Fibroblast of lung (primary cell): ENCODE data around the gene APOBEC3A. TPM values are rescaled to one million over a fixed set of nuclear protein-coding genes. Genes with fewer than 3 reads are reported as not detected.

Experiments
- DNase-seq, 2 donors: peaks; one replicate each; pipeline versions ENCODE4 v3.0.0 to v3.0.0-alpha.2; 2010; ENCODE audit warnings: low read depth in 2 of 2
- H2AFZ ChIP-seq: 2 replicates; pipeline ENCODE4 v1.5.1; 2012; ENCODE audit warnings: low read length, control low read depth, inconsistent platforms
- H3K27ac ChIP-seq: 2 replicates; pipeline ENCODE4 v1.5.1; 2011; ENCODE audit warnings: low read length, control low read depth; ENCODE audit not compliant: insufficient read depth
- H3K27me3 ChIP-seq: 2 replicates; pipeline ENCODE4 v1.5.1; 2011; ENCODE audit warnings: mild to moderate bottlenecking, low read length; ENCODE audit not compliant: control insufficient read depth, insufficient read depth
- H3K36me3 ChIP-seq: 2 replicates; pipeline ENCODE4 v1.5.1; 2011; ENCODE audit warnings: low read length; ENCODE audit not compliant: control insufficient read depth, insufficient read depth
- H3K4me1 ChIP-seq: 2 replicates; pipeline ENCODE4 v1.5.1; 2011; ENCODE audit warnings: low read length; ENCODE audit not compliant: control insufficient read depth, insufficient read depth; ENCODE audit errors: extremely low read depth
- H3K4me2 ChIP-seq: 2 replicates; pipeline ENCODE4 v1.5.1; 2011; ENCODE audit warnings: low read length, control low read depth; ENCODE audit not compliant: insufficient read depth; ENCODE audit errors: extremely low read depth
- H3K4me3 ChIP-seq, 4 experiments: fragments of 200-600 bp in 1 of 4; sonication (generic) in 1 of 4; replicated peaks in 1 of 4; 2 replicates each; pipeline ENCODE4 v1.5.1; 2011 to 2016; ENCODE audit warnings: low read length in 4 of 4, low read depth in 3 of 4, mild to moderate bottlenecking in 3 of 4, control low read depth in 2 of 4, inconsistent platforms in 1 of 4, mixed read lengths in 1 of 4; ENCODE audit not compliant: insufficient read depth in 1 of 4; ENCODE audit errors: control extremely low read depth in 1 of 4
- H3K79me2 ChIP-seq: 2 replicates; pipeline ENCODE4 v1.5.1; 2012; ENCODE audit warnings: mild to moderate bottlenecking, low read length, inconsistent platforms; ENCODE audit not compliant: control insufficient read depth, insufficient read depth
- H3K9ac ChIP-seq: 2 replicates; pipeline ENCODE4 v1.5.1; 2011; ENCODE audit warnings: mild to moderate bottlenecking, low read length, control low read depth; ENCODE audit not compliant: insufficient read depth
- H3K9me3 ChIP-seq: 2 replicates; pipeline ENCODE4 v1.5.1; 2012; ENCODE audit warnings: low read depth, low read length; ENCODE audit not compliant: control insufficient read depth, insufficient read depth
- H4K20me1 ChIP-seq: 2 replicates; pipeline ENCODE4 v1.5.1; 2011; ENCODE audit warnings: low read length; ENCODE audit not compliant: control insufficient read depth, insufficient read depth; ENCODE audit errors: extremely low read depth
- EZH2 ChIP-seq: IDR thresholded peaks from 2 replicates; pipeline ENCODE4 v1.5.1; 2012; ENCODE audit warnings: low read length, control low read depth, mild to moderate bottlenecking; ENCODE audit errors: missing control alignments
- polyA plus RNA-seq, 2 donors: library from polyadenylated mRNA; depleted of rRNA in 1 of 2; stranded (reverse) in 1 of 2; unstranded in 1 of 2; fragments of >200 nt; gene quantifications; 2 replicates each; pipeline ENCODE4 v1.2.1, GENCODE V29; 2011 to 2012; ENCODE audit warnings: missing spikeins in 1 of 2
- total RNA-seq: library from RNA; depleted of rRNA; stranded (reverse); fragments of >200 nt; gene quantifications from 2 replicates; pipeline ENCODE4 v1.2.1, GENCODE V29; 2014
- TF ChIP-seq, protein P1 (sequence below), 2 donors: IDR thresholded peaks in 1 of 2; conservative IDR thresholded peaks in 1 of 2; 1 replicate in 1 of 2; 2 replicates in 1 of 2; pipeline ENCODE4 v1.5.1; 2011 to 2012; ENCODE audit warnings: low read length in 2 of 2, control low read depth in 1 of 2, inconsistent platforms in 1 of 2, low read depth in 1 of 2, mild to moderate bottlenecking in 1 of 2

The APOBEC3A gene
- total and polyA plus RNA-seq, 2 donors (not counting 1 experiment from before 2014, with no cell fraction given) = not detected

- no peaks in the 10 kb centered on the region for H3K9me3 ChIP-seq
- H3K4me3 ChIP-seq = no peak overlapping the region
- DNase-seq = no peak
- H3K4me1 ChIP-seq = no peaks in the 10 kb centered on the region
- no peak for TF ChIP-seq EZH2
- TF ChIP-seq, protein P1, sequence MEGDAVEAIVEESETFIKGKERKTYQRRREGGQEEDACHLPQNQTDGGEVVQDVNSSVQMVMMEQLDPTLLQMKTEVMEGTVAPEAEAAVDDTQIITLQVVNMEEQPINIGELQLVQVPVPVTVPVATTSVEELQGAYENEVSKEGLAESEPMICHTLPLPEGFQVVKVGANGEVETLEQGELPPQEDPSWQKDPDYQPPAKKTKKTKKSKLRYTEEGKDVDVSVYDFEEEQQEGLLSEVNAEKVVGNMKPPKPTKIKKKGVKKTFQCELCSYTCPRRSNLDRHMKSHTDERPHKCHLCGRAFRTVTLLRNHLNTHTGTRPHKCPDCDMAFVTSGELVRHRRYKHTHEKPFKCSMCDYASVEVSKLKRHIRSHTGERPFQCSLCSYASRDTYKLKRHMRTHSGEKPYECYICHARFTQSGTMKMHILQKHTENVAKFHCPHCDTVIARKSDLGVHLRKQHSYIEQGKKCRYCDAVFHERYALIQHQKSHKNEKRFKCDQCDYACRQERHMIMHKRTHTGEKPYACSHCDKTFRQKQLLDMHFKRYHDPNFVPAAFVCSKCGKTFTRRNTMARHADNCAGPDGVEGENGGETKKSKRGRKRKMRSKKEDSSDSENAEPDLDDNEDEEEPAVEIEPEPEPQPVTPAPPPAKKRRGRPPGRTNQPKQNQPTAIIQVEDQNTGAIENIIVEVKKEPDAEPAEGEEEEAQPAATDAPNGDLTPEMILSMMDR (conservative IDR thresholded peaks at IDR 0.05 in 1 of 2, IDR thresholded peaks at IDR 0.05 in 1 of 2; ENCODE audit: low read depth in 1 of 2, low read length in 2 of 2) = no peak
- no peaks in the 10 kb centered on the region for H3K79me2 ChIP-seq
- no peak overlapping the region for H3K27ac ChIP-seq
- H3K4me2 ChIP-seq = no peak overlapping the region
- H3K36me3 ChIP-seq = no peaks in the 10 kb centered on the region
- no peak overlapping the region for H2AFZ ChIP-seq
- H3K27me3 ChIP-seq = peaks cover 6% of the 10 kb centered on the region
- H4K20me1 ChIP-seq = no peaks in the 10 kb centered on the region
- no peak overlapping the region for H3K9ac ChIP-seq
Observed at GRCh38 chr22:38996105-38996504, 38.7 kb downstream of the APOBEC3A start.

- no peaks in the 10 kb centered on the region for H4K20me1 ChIP-seq
- no peak overlapping the region for H3K4me3 ChIP-seq
- no peak overlapping the region for H3K27ac ChIP-seq
- H3K4me2 ChIP-seq = no peak overlapping the region
- no peaks in the 10 kb centered on the region for H3K4me1 ChIP-seq
- no peaks in the 10 kb centered on the region for H3K36me3 ChIP-seq
- H3K9me3 ChIP-seq = no peaks in the 10 kb centered on the region
- no peak for TF ChIP-seq EZH2
- TF ChIP-seq, protein P1 (conservative IDR thresholded peaks at IDR 0.05 in 1 of 2, IDR thresholded peaks at IDR 0.05 in 1 of 2; ENCODE audit: low read depth in 1 of 2, low read length in 2 of 2) = no peak
- no peak overlapping the region for H3K9ac ChIP-seq
- peaks cover 6% of the 10 kb centered on the region for H3K27me3 ChIP-seq
- DNase-seq = no peak
- H2AFZ ChIP-seq = no peak overlapping the region
- H3K79me2 ChIP-seq = no peaks in the 10 kb centered on the region
Observed at GRCh38 chr22:38997518-38997917, 40.1 kb downstream of the APOBEC3A start.

DNA sequence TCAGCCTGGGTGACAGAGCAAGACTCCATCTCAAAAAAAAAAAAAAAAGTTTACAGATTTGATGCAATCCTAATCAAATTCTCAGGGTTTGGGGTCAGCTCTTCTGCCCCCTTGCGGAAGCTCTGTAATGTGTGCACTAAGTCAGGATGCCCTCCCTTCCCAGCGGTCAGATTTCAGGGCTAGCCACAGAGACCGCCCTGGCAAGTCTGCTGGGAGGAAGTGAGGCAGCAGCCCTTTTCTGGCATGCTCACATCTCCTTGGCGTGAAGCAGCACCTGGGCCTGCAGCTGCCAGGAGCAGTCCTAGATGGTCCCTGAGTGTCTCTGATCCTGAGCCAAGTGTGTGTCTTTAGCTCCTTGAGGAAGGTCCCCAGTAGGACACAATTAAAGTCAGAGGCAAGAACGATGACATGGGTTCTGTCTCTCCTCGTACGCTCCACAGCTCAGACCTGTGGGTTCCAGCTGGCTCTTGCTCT is 45.8 kb downstream of the APOBEC3A start:
- H3K9ac ChIP-seq = no peak overlapping the region
- no peak for TF ChIP-seq EZH2
- TF ChIP-seq, protein P1 (conservative IDR thresholded peaks at IDR 0.05 in 1 of 2, IDR thresholded peaks at IDR 0.05 in 1 of 2; ENCODE audit: low read depth in 1 of 2, low read length in 2 of 2) = peak; percentile 60 to 78
- no peak overlapping the region for H3K4me2 ChIP-seq

More for the DNA sequence above, 45.8 kb downstream of the APOBEC3A start:
- Histone ChIP-seq H2AFZ (peak overlapping the region; percentile 82), H3K4me1 (peaks cover 2% of the 10 kb centered on the region), H3K27ac (no peak overlapping the region), H3K4me3 (no peak overlapping the region), H3K9me3 (no peaks in the 10 kb centered on the region), H3K27me3 (peaks cover 6% of the 10 kb centered on the region), H3K79me2 (no peaks in the 10 kb centered on the region), H4K20me1 (no peaks in the 10 kb centered on the region), H3K36me3 (no peaks in the 10 kb centered on the region)
- peak; percentile 82 to 90 for DNase-seq
